Left renal pelvis (tissue), 4 donors: ENCODE data around the gene OR8H3. TPM values are rescaled to one million over a fixed set of nuclear protein-coding genes. Genes with fewer than 3 reads are reported as not detected.
"Not testable (repeated sequence)": the region's sequence is repeated elsewhere in the genome, so short reads cannot be mapped to it uniquely, and the experiment has no call there.

Source experiments
- DNase-seq, 4 donors: peaks; one replicate each; pipeline ENCODE4 v3.0.0-alpha.2; 2013; ENCODE audit warnings: low read depth in 4 of 4, low spot score in 3 of 4
- polyA plus RNA-seq, 4 donors: library from polyadenylated mRNA; unstranded; fragments of 120-200 nt; gene quantifications; one replicate each; pipeline ENCODE4 v1.2.1, GENCODE V29; 2013; ENCODE audit not compliant: insufficient read length in 4 of 4

Gene OR8H3, protein sequence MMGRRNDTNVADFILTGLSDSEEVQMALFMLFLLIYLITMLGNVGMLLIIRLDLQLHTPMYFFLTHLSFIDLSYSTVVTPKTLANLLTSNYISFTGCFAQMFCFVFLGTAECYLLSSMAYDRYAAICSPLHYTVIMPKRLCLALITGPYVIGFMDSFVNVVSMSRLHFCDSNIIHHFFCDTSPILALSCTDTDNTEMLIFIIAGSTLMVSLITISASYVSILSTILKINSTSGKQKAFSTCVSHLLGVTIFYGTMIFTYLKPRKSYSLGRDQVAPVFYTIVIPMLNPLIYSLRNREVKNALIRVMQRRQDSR
- not detected for polyA plus RNA-seq

DNA sequence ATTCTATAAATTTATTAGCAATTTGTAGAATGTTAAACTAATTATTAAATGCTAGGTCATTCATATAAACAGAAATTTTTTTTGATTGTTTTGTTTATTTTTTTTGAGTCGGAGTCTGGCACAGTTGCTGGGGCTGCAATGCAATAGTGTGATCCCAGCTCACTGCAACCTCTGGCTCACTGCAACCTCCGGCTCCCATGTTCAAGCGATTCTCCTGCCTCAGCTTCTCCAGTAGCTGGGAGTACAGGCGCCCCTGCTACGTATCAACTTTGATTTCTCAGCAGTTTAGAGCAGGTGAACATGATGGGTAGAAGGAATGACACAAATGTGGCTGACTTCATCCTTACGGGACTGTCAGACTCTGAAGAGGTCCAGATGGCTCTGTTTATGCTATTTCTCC, at the start of gene OR8H3:
Gene OR8H3 (plus strand): TSS at position 301 of the 400 bp plus-strand sequence. CDS start 0 bp downstream, at position 301.
- no peak for DNase-seq

DNA sequence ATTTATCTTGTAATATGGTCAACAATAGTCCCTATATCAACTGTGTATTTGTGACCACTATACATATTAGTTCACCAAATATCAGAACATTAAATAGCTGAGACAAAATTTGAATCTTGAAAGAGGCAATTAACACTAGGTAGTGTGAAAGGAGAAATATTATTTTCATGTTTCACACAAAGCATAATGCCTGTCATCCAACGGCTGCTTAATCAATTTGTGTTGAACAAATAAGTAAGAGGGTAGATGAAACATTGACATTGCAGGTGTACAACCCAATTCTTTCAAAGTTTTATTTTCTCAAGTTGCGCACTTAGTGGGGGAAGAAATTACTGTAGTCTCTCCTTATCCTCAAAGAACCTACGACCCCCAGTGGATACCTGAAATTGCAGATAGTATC, 32.5 kb upstream of the OR8H3 start:
- no peak for DNase-seq

DNA sequence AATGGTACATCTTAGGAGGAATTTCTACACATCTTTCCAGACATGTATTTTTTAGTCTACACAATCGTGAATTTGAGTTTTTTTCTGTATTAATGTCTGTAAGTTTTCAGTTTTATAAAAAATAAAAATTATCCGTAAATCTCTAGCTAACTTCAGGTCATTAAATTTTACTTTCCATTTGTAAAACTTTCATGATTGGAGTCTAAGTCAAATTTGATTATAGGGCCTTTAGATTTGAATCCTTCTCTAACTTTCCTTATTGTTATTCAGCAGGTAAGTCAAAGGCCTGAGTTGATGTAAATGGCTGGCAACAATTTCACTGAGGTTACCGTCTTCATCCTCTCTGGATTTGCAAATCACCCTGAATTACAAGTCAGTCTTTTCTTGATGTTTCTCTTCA, 29.2 kb upstream of the OR8H3 start, which contains the start of gene OR8I2:
Gene OR8I2 (plus strand): TSS at position 301 of the 400 bp plus-strand sequence. CDS start 0 bp downstream, at position 301.
- no peak for DNase-seq

DNA sequence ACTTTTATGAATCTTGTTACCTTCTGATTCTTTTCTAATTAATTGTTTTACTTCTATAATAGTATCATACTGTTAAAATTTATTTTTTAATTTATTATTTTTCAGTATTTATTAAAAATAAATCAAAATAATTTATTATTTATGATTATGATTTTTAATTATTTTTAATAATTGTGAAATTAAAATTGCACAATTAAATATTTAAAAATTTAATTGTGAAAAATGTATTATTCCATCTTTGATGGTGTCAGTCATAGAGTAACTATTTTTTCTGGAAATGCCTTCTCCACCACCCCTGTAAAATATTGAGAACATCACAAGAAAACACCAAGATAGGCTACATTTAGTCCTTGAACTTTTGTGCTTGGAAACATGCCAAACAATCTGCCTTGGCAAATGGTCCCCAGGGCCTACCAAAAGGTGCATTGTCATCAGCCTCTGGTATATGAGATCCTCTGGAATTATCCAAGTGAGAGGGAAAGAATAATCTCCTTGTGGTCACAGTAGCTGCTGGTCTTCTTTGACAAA, 18.9 kb upstream of the OR8H3 start, which contains the start of gene OR8H2:
Gene OR8H2 (plus strand): TSS at position 478 of the 528 bp plus-strand sequence. CDS start 1,356 bp downstream, outside the sequence.
- no peak for DNase-seq

DNA sequence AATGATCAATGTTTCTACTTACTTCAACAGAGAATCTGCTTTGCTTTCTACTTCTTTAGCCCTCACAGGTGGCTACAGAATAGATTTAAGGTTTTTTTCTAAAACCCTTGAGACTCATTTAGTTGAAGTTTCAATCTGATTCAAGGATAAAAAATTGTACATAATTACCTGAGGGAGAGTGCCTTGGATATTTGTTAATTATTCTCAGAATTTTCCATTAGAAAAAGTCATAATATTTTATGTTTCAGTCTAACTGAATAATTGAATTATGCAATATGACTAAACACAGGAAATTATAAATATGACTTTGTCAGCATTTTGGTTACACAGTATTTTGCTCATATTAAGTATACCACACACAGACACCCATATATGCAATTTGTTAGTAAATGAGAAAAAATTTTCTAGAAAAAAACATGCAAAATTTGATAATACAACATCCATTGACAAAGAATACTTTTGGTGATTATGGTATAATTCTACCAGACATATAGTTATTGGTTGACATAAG, 18.0 kb downstream of the OR8H3 start, which contains the start of gene OR8J3:
Gene OR8J3 (minus strand): TSS at position 51 of the 511 bp plus-strand sequence. CDS start 2,483 bp downstream, outside the sequence.
- DNase-seq, result no peak

DNA sequence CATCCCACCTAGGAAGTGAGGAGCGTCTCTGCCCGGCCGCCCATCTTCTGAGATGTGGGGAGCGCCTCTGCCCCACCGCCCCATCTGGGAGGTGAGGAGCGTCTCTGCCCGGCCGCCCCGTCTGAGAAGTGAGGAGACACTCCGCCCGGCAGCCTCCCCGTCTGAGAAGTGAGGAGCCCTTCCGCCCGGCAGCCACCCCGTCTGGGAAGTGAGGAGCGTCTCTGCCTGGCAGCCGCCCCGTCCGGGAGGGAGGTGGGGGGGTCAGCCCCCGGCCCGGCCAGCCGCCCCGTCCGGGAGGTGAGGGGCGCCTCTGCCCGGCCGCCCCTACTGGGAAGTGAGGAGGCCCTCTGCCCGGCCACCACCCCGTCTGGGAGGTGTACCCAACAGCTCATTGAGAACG, 21.5 kb downstream of the OR8H3 start:
- DNase-seq, result not testable (repeated sequence)

DNA sequence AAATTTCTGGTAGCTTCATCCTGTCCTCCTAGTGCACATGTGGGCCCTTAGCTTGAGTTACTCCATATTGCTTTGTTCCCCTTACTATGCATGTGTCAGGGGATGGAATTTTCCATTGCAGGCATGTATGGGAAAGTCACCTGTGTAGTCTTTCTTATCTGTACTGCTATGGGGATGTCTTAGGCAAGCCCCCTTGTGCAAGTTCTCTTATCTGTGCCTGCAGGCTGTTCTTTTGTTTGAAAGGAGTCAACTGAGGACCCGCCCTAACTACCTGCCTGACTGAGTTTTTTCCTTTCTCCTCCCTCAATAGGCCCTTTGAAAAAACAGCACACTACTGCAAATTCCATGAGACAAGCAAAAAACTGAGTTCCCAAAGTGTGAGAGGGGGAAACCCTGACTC, 29.2 kb downstream of the OR8H3 start:
- no peak for DNase-seq

DNA sequence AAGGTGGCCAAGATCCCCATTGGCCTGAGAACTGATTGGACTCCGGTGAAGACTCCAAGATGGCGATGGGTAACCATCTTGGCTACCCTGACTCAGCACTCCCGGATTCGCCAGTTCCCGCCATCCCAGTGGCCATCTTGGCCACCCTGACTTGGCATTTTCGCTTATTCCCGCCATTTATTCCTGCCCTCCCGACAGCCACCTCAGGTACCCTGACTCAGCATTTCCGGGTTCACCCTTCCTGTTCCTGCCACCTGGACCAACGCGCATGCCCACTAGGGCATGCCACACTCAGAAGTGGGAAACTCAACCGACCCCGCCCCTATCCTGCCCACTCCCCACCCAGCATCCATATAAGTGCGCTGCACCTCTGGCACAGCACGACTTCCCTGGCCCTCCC, 30.2 kb downstream of the OR8H3 start:
- DNase-seq, result no peak

DNA sequence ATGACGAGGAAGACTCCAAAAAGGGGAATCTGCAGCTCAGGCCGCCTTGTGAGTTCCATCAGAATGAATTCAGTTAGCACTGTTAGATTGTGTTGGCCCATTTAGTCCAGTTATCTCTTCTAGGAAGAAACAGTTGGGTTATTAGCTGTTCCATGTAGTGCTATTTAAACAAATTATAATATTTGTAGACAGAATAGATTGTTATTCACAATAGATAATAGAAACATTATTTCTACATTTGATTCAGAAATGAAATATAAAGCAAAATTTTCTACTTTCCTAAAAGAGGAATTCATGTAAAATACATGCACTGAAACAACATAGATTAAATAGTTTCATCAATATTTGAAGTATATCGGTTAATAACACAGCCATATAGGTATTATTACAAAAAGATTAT, 38.0 kb downstream of the OR8H3 start, which contains the start of gene OR8K5:
Gene OR8K5 (minus strand): TSS at position 101 of the 400 bp plus-strand sequence. CDS start 0 bp downstream, at position 101.
- DNase-seq, result no peak

DNA sequence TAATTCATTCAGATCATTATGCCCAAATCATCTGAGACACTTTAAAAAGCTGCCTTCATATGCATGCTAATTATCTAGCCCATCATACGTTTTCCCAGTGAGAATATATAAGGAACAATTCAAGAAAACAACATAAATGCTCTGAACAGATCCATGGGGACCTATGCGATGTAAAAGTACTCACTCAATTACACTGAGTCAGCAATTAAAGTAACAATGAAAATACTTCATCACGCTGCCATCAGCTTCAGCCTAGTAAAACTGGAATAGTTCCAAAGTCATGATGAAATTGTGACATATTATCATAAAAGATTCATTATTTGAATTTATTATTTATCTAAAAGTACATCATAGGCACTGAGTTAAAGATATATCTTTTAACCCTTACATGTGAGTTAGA, 41.6 kb downstream of the OR8H3 start:
- DNase-seq, result no peak

DNA sequence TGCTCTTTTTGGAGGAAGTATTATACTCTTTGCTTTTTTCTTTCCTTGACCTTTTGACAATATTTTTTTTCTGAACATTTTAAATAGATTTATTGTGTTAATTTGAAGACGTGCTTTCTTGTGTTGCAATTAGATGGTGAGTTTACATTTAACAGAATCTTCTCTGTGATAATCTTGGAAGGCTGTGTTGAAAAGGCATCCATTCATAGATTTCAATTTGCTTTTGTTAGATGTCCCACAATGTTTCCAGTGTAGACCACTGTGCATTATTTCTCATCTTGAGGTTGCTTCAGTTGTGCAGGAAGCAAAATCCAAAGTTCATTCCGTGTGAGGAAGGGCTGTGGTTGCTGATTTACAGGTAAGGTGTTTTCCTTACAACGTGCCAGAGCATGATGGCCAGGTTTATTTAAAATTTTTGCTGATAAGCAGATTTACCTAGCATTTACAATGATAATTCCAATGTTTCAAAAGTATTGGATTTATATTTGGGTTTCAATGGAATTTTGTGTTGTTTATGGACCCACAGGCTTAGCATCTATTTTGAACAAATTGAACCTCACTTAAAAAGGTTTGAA, 50.2 kb downstream of the OR8H3 start:
- no peak for DNase-seq

Other genes starting within 250 kb of the OR8H3 start
- gene TRIM51, start 239.1 kb upstream of the OR8H3 start, polyA plus RNA-seq, result not detected
- gene OR5W2, start 207.8 kb upstream of the OR8H3 start, polyA plus RNA-seq, result not detected
- not detected for gene OR5I1, start 186.0 kb upstream of the OR8H3 start, polyA plus RNA-seq
- not detected for gene OR10AG1, start 152.4 kb upstream of the OR8H3 start, polyA plus RNA-seq
- gene OR5F1, start 127.7 kb upstream of the OR8H3 start, polyA plus RNA-seq, result not detected
- gene OR5AS1, start 94.7 kb upstream of the OR8H3 start, polyA plus RNA-seq, result under 1 TPM; 0.01 to 0.03 (median 0.03) TPM
- not detected for gene OR8I2, start 29.1 kb upstream of the OR8H3 start, polyA plus RNA-seq
- gene OR8H2, start 18.7 kb upstream of the OR8H3 start, polyA plus RNA-seq, result under 1 TPM in 2 of 4 donors, not detected in 2; 0.04 to 0.09 TPM
- not detected for gene OR8J3, start 17.8 kb downstream of the OR8H3 start, polyA plus RNA-seq
- gene OR8K5, start 37.9 kb downstream of the OR8H3 start, polyA plus RNA-seq, result not detected
- not detected for gene OR5J2, start 54.2 kb downstream of the OR8H3 start, polyA plus RNA-seq
- gene OR5T2, start 111.9 kb downstream of the OR8H3 start, polyA plus RNA-seq, result not detected
- gene OR5T3, start 129.9 kb downstream of the OR8H3 start, polyA plus RNA-seq, result not detected
- gene OR5T1, start 151.8 kb downstream of the OR8H3 start, polyA plus RNA-seq, result not detected
- not detected for gene OR8H1, start 169.9 kb downstream of the OR8H3 start, polyA plus RNA-seq
- gene OR8K3, start 192.8 kb downstream of the OR8H3 start, polyA plus RNA-seq, result not detected
- gene OR8K1, start 223.7 kb downstream of the OR8H3 start, polyA plus RNA-seq, result not detected
- gene OR8J1, start 231.9 kb downstream of the OR8H3 start, polyA plus RNA-seq, result not detected